ENCODE data around the gene FOXN4.

FOXN4 gene

DNA sequence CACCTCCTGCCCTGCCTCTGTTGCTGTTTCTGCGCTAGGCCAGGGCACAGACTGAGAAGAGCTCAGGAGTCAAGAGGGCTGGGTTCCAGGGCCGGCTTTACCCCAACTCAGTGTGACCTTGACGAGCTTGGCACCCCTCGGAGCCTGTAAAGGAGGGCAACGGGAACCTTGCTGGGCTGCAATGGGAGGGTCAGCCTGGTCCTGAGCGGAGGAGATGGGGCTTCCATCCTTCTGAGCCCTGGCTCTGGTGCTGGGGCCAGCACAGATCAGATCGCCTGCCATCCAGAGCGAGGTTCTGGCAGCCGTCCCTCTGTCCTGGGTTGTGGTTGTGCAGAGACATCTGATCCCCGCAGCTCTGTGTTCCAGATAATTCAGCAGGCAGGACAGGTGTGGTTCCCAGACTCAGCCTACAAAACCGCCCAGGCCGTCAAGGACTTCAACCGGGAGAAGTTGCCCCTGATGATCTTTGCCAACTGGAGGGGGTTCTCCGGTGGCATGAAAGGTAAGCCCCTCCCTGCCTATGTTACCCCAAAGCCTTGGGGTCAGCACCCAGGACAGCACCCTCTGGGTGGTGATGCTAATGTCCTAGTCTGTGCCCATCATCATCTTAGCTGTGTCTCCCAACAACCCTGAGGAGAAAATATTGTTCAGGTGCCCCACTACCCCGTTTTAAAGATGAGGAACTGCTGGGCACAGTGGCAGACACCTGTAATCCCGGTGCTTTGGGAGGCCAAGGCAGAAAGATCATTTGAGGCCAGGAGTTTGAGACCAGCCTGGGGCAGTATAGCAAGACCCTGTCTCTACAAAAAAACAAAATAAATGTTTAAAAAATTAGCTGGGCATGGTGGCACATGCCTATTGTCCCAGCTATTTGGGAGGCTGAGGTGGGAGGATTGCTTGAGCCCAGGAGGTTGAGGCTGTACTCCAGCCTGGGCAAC is 50.2 kb downstream of the FOXN4 start:
- DNase-seq (ENCODE audit: low read depth in 2 of 2): no peak

DNA sequence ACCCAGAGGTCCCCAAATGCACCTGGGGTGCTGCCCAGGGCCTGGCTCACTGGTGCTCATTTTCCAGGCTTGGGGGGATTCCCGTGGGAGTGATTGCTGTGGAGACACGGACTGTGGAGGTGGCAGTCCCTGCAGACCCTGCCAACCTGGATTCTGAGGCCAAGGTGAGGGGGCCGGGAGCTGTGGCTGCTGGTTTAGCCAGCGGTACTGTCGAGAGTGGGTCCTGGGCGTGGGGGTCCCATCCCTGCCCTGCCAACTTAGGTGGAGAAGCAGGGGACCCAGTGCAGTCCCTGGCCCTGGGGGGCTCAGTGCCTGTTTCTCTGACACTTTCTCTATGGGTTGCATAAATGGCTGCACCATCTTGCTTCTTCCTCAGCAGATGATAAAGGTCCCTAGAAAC is 50.9 kb downstream of the FOXN4 start:
- DNase-seq (ENCODE audit: low read depth in 2 of 2): no peak

DNA sequence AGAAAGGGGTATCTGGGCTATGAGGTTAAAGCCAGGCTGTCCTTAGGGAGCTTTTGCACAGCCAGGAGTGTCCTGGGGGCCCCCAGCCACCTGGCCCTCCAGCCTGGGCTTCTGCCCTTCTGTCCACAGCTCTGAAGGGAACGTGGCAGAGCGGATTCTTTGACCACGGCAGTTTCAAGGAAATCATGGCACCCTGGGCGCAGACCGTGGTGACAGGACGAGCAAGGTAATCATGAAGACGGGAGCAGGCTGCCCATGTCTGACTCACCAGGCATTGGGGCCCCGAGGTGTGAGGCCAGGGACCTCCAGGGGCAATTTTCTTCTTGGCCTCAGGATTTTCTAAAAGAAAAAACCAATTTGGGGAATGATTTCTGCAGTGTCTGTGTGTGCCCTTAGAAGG is 53.1 kb downstream of the FOXN4 start:
- no peak for DNase-seq (ENCODE audit: low read depth in 2 of 2)

DNA sequence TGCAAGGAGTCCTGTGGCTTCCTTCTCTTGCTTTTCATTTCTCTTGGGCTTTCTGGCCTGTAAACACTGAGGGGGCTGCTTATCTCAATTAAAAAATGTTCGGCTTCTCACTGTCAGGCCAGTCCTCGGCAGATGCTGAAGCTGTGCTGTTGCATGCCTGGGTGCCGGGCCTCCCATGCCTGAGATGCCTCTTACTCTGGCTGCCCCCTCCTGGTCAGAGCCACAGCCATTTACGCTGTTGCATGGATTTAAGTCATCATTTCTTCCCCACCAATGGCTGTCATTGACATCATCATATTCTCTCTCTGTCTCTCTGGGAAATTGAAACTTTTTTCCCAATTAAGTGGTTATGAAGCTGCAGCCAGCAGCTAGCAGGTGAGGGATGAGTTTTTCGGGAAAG is 53.7 kb downstream of the FOXN4 start:
- no peak for DNase-seq (ENCODE audit: low read depth in 2 of 2)

DNA sequence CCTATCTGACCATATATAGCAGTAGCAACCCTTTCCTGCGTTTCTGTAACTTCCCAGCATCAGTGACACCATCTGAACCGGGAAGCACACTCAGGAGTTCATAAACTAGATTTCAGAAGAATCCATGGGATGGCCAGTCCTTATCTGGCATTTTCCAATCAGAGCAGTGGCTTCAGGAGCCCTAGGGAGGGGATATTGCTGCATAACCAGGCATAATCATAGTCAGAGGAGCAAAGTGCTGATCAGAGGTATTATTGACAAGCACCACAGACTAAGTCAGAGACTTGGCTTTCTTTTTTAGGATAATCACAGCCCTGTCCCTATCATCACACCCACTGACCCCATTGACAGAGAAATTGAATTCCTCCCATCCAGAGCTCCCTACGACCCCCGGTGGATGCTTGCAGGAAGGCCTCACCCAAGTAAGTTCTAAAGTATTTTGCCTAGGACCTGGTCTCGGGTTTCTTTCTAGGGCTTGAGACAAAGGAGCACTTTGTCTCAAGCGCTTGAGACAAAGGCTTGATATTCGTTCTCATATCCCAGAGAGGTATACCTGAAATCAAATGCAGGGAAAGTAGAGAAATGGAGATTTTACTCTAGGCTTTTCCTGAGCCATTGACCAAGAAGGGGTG is 55.1 kb downstream of the FOXN4 start:
- DNase-seq (ENCODE audit: low read depth in 2 of 2): no peak

DNA sequence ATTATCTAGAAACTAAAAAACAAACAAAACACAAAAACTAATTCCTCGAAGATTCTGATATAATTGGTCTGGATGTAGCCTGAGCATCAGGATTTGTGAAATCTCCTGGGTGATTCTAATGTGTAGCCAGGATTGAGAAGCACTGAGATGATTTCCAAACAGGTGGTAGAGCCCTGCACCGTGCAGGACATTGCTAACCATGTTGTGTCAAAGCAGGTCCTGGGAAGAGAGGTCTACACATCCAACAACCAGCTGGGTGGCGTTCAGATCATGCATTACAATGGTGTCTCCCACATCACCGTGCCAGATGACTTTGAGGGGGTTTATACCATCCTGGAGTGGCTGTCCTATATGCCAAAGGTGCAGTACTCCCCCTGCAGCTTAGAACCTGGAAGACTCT is 56.3 kb downstream of the FOXN4 start:
- DNase-seq (ENCODE audit: low read depth in 2 of 2): no peak

- no peak for DNase-seq (ENCODE audit: low read depth in 2 of 2)
These were observed 58.6 kb downstream of the FOXN4 start for GRCh38 chr12:109250523-109250922.

- no peak for DNase-seq (ENCODE audit: low read depth in 2 of 2)
These were observed 61.0 kb downstream of the FOXN4 start for GRCh38 chr12:109247831-109248654.

DNA sequence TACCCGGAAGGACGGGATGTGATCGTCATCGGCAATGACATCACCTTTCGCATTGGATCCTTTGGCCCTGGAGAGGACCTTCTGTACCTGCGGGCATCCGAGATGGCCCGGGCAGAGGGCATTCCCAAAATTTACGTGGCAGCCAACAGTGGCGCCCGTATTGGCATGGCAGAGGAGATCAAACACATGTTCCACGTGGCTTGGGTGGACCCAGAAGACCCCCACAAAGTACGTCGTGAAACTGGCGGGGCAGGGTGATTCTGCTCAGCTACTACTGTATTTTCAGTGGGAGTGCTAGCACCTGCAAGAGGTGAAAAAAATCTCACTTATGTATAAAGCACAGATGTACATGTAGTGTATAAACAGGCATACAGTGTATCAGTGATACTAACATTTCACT is 62.9 kb downstream of the FOXN4 start:
- no peak for DNase-seq (ENCODE audit: low read depth in 2 of 2)

DNA sequence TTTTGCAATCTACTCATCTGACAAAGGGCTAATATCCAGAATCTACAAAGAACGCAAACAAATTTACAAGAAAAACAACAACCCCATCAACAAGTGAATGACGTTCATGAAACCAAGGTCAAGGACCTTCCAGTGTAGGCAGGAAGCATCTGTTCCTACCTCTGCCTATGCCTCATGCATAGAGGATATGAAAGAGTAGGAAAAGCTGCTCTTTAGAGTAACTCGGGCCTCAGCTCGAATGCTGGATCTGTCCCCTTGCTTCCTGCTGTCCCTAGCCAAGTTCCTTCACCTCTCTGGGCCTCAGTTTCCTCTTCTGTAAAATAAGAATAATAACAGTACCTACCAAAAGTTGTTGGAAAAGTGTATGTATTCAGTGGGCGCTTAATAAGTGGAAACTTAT is 65.0 kb downstream of the FOXN4 start:
- DNase-seq (ENCODE audit: low read depth in 2 of 2): no peak

GRCh38 chr12:109241936-109242335 is 67.1 kb downstream of the FOXN4 start:
- no peak for DNase-seq (ENCODE audit: low read depth in 2 of 2)

- DNase-seq (ENCODE audit: low read depth in 2 of 2): no peak
These were observed 68.7 kb downstream of the FOXN4 start for GRCh38 chr12:109240365-109240764.

DNA sequence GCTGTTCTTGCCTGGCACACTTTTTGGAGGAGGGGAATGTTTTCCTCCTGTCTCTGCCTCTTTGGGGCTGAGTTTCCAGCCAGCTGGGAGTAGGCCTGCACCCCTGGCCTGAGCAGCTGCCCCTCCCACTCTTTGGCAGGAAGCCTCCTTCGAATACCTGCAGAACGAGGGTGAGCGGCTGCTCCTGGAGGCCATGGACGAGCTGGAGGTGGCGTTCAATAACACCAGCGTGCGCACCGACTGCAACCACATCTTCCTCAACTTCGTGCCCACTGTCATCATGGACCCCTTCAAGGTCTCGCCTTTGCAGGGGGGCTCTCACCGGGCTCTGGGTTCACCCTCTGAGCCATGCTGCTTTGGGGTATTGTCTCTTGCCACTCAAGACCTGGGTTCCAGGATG is 69.4 kb downstream of the FOXN4 start:
- DNase-seq (ENCODE audit: low read depth in 2 of 2): no peak

GRCh38 chr12:109239179-109239578 is 69.9 kb downstream of the FOXN4 start:
- DNase-seq (ENCODE audit: low read depth in 2 of 2): no peak

DNA sequence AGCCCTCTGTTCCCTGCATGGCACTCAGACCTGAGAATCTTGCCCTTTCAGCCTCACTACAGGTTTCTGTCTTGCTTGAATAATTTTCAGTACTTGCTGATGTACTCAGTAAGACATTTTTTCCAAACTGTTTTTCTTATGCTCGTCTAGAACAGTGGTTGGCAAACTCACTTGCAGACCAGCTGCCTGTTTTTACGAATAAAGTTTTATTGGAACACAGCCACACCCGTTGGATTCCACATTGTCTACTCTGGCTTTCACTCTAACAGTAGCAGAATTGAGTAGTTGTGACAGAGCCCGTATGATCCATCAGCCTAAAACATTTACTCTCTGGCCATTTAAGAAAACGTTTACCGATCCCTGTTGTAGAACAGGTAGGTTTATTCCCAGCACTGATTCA is 72.8 kb downstream of the FOXN4 start:
- DNase-seq (ENCODE audit: low read depth in 2 of 2): no peak

- DNase-seq (ENCODE audit: low read depth in 2 of 2): no peak
These were observed 75.1 kb downstream of the FOXN4 start for GRCh38 chr12:109234012-109234411.

DNA sequence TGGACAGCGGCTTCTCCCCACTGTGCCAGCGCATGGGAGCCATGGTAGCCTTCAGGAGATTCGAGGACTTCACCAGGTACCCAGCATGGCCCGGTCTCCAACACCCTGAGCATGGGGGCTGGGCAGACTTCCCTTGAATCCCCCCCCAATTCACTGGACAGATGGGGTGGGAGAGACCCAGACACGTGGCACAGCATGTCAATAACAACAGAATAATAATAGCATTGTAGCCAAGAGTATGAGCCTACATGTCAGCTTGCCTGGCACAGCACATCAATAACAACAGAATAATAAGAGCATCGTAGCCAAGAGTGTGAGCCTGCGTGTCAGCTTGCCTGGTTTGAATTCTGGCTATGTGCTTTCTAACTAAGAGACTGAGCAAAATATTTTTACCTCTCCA is 76.4 kb downstream of the FOXN4 start:
- no peak for DNase-seq (ENCODE audit: low read depth in 2 of 2)

DNA sequence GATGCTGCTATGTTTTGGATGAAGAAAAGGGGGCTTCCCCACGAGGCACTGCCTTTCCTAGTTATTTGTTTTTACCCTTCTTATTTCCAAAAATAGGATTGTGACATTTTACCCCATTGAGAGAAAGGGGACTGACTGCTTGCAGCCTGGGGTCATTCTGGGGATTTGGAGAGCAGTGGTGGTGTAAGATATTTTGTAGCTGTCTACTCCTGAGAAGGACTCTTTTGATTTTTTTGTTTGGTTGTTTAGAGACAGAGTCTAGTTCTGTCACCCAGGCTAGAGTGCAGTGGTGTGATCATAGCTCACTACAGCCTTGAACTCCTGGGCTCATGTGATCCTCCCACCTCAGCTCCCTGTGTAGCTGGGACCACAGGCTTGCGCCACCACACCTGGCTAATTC is 78.9 kb downstream of the FOXN4 start:
- DNase-seq (ENCODE audit: low read depth in 2 of 2): no peak

DNA sequence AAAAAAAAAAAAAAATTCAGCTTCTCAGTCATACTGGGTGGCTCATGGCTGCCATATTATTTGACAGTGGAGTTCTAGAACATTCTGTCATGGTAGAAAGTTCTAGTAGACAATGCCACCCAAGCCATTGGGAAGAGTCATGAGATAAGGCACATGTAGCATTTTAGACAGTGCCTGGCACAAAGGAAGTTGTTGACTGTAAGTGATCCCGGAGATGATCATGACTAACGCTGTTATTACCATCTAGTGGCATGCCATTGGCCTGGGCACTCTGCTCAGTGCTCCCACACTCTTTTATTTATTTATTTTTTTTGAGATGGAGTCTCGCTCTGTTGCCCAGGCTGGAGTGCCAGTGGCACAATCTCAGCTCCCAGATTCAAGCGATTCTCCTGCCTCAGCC is 80.4 kb downstream of the FOXN4 start:
- no peak for DNase-seq (ENCODE audit: low read depth in 2 of 2)

All from stimulated activated CD4-positive, alpha-beta T cell treated with anti-CD3 and anti-CD28 coated beads, Interleukin-15, amount 100 ng/mL, for 48 hours (primary cell).